ENCODE data around the gene C17orf113.

Gene C17orf113

DNA sequence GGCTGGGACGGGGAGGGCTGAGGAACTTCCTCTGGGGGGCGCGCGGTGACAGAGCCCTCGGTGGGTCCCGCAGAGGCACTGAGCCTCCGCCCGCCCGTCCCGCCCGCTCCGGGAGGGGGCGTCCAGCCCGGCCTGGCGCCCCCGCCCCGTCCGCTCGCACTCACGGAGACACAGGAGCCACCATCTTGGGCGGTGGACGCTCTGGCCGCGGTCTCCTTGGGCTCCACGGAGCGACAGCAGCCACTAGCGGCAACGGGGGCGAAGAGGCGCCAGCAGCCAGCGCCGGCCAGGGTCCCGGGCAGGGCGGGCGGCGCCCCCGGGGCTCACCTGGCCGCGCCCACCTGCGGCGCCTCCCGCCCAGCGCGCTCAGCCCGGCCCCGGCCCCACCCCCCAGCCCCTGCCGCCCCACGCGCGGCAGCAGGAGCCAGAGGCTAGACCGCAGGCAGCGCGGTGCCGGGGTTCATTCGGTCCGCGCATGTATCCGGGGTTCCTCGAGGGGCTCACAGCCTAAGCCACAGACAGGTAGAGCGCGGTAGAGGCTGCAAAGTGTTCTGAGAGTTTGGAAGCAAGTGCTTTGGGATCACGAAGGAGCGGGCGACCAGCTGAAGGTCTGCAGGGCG, at the start of gene C17orf113:
Gene C17orf113 (minus strand): TSS at position 209 of the 620 bp plus-strand sequence. CDS start 7,225 bp downstream, outside the sequence.
- DNase-seq: peak; percentile 21 to 25

DNA sequence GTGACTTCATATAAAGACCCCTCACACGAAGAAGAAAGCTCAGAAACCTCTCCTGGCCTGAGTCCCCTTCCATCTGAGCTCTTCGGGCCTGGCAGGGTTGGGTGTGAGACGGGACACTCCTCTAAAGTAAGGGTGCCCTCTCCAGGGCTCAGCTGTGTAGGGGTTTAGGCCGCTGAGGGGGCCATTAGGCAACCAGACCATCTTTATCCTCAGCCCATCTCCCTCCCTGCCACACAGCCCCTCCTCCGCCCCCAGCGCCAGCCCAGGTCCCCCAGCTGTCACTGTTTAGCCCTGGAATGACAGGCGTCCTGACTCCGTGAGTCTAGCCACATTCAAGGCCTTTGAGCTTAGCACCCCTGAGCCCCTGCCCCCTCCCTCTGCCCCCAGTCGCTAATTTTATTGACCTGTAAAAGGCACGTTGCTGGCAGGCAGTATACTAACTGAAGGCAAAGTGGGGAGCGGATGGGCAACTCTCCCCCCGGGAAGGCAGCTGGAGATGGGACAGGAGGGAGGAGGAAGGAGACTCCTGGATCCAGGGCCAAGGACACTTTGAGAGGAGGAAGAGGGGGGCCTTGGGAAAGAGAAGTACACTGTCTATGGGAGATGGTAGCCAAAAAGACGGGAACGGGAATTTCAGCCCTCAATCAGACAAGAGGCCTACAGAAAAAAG, 48.5 kb upstream of the C17orf113 start:
- DNase-seq: no peak

DNA sequence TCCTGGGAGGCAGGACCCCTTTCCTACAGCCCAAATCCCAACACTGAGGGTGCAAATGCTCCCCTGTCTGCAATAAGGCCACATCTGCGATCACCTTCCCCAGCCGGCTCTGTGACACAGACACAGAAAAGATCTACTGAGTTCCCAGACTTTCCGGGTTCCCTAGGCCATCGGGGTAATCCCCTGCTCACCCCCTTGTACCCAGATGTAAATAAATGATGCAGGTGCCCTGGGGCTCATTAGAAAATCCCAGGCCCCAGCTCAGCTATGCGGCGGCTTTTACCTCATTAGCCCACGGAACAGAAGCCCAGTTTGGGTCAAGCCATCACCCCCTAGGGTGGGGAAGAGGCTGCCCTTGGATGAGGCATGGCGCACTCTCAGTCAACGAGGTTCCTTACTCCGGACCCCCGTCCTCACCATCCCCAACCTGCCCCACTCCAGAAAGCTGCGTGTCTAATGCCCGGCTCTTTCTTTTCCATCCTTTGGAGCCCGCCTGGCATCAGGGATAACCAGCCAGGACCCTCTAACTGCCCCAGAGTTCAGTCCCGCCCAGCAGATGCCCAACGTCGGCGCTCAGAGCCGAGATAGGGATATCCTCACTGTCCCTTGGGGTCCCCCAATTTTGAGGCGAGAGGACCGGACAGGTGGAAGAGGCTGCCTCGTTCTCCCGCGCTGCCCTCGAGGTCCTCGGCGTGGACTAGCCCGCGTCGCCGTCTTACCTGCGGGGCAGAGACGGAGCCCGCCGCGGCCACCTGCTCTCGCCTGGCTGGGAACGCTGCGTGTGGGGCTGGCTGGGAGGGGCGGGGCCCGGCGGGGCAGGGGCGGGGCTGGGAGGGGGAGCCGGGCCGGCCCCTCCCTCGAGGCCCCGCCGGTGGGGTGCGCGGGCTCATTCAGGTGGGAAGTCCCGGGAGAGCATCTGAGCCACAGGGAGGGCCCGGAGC, 47.6 kb upstream of the C17orf113 start, which contains the start of gene ZNF385C:
Gene ZNF385C (minus strand): TSS at position 783 of the 941 bp plus-strand sequence. CDS start 35,417 bp downstream, outside the sequence.
- peak; percentile 46 to 48 for DNase-seq

DNA sequence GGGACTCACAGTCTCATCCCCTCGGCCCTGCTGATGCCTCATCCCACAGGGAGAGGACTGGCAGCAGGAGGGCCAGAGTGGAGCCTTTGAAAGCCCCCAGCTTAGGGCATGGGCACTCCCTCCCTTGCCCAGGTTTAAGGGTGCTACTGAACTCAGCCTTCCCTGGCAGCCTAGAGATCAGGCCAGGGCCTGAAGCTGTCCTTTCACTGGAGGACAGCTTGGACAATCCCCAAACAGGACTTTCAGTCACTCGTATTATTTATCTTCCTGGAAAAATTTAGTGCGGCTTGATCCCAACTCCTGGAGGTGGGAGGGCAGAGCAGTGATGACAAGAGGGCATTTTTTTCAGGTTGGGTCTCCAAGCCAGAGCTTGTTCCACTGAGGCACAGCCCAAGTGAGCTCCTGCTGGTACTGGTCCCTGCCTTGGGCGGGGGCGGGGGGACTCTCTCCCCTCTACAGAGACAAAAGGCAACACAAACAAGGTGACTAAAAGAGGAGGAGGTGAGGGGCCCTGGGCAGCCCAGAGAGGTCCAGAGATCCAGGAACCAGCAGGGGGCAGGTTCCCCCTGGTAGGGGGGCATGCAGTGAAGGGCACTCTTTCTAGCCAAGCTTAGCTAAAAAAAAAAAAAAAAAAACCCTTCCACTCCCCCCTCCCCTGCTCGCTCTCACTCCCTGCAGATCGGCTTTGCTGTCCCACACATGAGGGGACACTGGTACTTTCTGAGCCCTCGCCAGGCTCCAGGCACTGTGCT, 46.1 kb upstream of the C17orf113 start:
- no peak for DNase-seq

DNA sequence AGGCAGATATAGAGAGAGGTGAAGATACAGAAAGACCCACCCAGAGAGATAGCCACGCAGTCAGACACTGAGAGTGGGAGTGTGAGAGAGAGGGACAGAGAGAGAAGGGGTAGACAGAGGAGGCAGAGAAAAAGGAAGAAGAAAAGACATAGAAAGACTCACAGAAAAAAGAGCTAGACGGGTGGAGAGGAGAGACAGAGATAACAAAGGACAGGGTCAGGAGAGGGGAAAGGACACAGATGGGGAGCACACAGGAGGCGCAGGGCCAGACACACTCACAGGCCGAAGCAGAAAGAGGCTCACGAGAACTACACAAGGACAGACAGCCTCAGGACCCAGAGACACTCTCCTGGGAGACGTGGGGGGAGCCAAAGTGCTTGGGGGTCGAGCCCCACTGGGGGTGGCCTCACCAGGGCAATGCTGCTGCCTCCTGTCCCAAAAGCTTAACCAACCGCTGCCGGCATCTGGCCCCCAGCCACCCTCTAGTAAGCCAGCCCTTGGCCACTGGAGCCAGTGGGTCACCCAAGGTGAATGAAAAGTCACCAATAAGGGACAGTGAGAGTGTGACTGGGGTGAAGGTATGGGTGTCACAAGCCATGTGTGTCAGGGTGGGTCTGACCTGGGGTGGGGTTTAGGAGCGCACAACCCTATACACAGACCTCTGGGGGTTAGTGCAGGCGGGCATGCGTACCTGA, 44.1 kb upstream of the C17orf113 start:
- DNase-seq: no peak

DNA sequence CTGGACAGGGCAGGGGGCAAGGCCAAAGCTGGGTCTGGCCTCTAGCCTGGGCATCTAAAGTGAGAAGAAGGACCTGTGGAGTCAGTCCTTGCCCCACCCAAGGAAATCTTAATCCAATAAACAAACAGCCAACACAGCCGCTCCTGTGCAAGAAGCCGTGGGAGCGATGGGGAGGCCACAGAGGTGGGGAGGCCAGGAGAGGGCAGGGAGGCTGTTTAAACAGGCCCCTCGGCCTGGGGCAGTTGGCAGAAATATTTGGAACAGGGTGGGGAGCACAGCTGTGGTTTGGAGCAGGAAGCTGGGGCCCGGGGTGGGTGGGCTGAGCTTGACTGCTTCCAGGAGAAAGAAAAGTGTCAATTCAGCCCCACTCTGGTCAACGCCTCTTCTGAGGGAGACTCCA, 42.5 kb upstream of the C17orf113 start:
- DNase-seq: no peak

DNA sequence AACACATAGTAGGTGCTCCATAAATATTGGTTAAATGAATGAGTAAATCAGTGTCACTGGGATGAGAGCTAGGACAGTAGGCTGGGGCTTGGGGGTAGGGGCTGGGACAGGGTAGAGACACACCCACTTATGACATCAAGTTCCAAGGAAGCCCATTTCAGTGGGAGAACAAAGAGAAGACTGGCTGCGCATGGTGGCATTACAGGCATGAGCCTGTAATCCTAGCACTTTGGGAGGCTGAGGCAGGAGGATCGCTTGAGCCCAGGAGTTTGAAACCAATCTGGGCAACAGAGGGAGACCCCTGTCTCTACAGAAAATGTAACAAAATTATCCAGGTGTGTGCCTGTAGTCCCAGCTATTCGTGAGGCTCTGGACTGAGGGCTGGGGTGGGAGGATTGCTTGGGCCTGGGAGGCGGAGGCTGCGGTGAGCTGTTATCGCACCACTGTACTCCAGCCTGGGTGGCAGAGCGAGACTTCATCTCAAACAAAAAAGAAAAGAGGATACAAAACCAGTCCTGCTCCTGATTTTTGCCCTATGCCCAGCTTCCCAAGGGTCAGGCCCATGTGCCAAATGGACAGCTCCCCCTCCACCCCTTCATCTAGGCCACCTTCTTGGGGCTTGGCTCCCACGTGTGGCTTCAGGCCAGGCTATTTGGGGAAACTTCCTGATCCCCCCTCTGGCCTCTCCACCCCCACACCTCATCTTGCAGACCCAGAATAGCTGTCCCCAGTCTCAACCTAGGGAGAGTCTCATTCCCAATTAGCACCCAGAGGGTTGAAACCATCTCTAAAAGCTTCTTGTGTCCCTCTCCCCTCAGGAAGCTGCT, 40.8 kb upstream of the C17orf113 start:
- no peak for DNase-seq

DNA sequence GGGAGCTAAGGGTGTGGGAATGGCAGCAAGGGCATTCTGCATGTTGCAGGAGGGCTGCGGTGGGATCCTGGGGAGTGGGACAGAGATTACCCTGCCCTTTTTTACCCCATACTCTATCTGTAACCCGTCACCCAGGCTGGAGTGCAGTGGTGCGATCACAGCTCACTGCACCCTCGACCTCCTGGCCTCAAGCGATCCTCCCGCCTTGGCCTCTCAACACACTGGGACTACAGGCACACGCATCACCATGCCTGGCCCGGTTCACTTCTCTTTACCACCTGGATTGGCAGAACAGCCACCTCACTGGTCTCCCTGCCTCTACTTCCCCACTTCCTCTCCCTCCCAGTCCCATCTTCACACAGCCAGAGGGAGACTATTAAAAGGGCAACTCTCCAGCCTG, 38.3 kb upstream of the C17orf113 start:
- no peak for DNase-seq

DNA sequence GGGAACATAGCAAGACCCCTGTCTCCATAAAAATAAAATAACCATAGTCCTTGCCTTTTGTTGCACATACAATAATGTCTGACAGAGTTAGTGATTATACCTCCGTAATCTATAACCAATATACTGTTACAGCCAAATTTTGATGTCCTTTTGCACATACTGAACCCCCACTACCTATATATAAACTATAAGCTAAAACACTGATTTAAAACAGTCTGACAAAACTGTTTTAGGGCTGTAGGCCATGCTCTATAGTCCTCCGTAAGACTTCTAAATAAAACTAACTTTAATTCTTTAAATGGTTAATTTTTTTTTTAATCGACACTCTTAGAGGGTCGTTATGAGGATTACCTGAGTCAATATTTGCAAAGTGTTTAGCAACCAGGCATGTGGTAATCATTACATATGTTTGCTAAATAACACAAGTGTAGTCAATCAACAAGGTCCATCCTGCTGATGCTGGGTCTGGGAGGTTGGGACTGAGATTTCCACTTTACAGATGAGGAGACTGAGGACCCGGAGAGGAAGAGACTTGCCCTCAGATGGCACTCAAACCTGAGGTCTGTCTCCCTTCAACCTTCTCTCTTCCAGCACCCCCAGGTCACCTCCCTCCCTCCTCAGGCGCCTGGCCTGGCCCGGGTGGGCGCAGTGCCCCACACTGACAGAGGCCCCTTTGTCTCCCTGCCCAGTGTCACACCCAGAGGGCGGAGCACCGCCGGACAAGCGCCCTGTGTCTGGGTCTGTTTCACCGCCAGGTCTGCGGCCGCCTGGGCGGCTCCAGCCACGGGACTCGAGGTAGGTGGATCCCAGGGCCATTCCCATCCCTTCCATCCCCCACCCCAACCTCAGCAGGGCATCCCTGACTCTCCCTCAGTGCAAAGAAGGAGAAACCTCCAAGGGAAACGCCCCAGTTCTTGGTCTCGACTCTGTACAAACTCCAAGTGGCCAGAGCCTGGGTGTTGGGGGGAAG, 37.6 kb upstream of the C17orf113 start:
- DNase-seq: no peak

DNA sequence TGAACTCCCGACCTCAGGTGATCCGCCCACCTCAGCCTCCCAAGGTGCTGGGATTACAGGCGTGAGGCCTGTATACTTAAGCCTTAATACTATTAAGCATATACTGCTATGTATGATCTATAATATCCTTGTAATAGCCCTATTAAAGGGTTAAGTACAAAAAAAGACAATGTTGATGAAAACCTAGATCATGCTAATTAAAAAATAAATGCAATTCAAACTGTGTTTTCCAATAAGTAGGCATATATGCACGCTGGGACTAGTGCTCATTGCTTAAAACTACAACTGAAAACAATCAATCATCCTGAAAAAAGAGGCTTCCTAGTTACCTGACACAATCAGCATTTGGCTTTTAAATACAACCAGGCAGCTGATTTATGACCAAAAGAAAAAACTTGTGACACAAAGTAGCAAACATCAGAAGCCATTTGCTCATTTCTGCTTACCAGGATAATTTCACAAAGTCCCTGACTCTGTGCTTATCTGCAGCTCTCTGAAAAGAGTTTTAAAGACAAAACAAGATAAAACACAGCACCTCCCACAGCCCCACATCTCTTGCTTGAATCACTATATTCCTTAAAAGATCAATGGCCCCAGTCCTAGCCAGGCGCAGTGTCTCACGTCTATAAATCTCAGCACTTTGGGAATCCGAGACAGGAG, 36.8 kb upstream of the C17orf113 start:
- no peak for DNase-seq

DNA sequence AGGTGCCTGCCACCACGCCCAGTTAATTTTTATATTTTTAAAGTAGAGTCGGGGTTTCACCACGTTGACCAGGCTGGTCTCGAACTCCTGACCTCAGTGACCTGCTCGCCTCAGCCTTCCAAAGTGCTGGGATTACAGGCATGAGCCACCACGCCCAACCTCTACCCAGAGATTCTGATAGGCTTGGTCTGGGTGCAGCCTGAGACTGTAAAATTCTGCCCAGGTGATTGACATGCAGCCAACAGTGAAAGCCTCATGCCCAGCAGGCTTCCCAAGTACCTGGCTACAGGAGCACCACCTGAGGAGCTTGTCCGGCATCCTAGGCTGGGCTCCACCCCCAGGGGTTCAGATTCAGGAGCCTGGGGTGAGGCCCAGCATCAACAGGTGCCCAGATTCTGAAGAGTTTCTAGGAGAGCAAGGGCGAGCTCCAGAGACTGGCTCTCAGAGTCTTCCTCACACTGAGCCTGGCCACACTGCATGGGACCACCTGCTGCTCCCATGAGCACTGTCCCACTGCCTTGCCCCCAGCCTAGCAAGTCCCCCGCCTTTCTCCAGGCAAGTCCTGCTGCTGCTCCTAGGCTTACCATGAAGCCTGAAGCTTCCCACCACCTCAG, 31.2 kb upstream of the C17orf113 start:
- DNase-seq: no peak

DNA sequence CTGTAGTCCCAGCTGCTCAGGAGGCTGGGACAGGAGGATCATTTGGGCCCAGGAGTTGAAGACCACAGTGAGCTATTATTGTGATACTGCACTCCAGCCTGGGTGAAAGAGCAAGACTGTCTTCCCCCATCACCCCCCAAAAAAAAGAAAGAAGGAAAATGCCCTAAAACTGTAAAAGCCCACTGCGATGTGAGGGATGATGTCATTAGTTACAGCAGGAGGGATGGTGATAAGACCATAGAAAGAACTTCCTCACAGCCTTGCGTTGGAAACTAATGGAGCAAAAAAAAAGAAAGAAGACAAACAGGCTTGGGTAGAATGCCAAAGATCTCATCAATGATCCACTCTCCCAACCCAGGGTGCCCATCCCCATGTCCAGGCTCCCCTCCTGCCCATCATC, 29.1 kb upstream of the C17orf113 start:
- no peak for DNase-seq

DNA sequence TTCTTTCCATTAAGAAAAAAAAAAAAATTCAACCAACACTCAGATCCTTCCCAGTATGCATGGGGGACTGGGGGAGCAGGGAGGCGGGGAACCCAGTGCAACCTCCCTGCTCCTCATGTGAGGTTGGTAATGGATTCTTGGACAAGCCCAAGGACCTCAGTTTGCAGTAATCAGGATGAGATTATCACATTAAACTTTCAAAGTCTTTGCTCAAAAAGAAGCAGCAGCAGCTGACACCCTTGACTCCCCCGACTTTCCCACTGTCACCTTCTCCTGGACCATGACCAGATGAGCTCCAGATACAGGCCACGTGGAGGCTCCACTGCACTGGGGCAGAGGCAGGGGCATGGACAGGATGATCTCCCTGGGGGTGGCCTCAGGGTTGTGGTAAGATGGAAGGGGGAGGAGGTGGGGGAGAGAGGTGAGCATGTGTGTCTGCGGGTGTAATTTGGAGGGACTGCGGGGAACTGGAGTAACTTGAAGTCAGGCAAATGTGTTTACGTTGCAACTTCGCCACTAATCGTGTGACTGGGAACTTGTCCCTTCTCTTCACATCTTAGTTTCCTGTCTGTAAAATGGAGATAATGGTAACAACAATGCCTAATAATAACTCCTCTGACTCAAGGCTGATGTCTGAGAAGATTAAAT, 28.1 kb upstream of the C17orf113 start:
- no peak for DNase-seq

DNA sequence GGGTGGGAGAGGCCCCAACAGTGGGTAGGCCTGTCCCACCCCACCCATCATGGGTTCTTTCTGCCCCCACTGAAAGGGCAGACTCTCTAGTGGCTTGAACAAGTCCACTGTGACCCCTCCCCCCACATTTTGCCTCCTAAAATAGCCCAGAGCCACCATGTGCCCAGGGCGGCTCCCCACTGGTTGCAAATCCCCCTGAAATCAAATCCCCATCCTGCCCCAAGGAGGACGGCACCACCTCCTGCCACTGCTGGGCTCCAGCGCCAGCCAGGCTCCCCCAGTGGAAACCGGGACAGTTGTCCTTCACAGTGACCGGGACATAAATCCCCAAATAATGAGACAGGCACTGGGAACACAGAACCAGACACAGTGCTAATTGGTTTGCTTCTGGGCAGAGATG, 27.4 kb upstream of the C17orf113 start:
- DNase-seq: no peak

DNA sequence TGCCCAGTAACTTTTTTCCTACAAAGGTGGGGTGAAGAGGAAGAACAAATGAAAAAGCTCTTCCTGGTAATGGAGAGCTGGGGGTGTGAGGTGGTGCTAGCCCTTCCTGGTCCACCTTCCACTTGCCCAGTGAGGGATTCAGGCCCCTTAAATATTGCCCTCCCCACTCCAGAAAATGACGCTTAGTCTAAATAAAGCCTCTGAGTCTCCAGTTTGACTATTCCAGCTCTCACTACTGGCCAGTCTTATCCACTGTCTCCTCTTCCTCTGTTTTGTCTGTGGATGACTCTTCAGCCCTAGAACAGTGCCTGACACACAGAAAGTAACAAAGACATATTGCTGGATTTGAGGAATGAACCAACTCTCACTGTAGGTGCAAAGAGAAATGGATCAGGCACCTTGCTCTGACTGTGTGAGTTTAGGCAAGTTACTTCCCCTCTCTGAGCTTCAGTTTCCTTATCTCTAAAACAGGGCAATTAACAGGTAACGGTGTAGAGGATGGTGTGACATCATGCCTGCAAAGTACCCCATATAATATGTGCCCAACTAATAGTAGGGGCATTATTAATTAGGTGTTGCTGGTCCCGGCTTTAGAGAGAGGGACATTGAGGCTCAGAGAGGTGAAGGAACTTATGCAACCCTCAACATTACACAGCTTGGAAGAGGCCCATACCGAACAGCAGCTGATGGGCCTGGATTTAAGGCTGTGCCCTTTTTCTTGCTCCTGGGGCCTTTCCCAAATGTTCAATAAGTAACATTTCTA, 26.6 kb upstream of the C17orf113 start:
- DNase-seq: no peak

DNA sequence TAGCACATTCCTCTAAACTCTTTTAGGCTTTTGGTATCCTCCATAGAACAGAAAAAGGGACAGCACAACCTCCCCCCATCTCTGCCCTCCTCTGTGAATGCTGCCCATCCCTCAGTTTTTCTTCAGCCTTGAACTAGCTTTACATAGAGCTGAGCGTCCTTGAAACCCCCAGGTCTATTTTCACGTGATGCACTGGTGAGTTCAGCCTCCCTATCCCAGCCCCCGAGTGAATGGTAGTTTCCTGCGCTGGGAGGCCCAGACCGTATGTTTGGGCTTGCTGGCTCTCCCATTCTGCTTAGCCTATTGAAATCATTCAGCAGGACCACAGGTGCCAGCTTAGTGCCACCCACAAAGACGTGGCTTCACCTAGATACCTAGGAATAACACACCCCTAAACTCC, 25.4 kb upstream of the C17orf113 start:
- no peak for DNase-seq

All from activated CD4-positive, alpha-beta T cell treated with anti-CD3 and anti-CD28 coated beads, Interleukin-2, amount 50 U/mL, for 4 hours (primary cell).